PC-3 (cell line): ENCODE results near the gene COL1A1. TPM values are rescaled to one million over a fixed set of nuclear protein-coding genes. Genes with fewer than 3 reads are reported as not detected.

ENCODE experiments used
- ATAC-seq: fragments of 200-7000 bp; cut with Tn5 transposase; 2 replicates; pipeline ENCODE4 v1.9.1; 2020; ENCODE audit warnings: mild to moderate bottlenecking, moderate library complexity
- BruUV-seq: library from RNA; stranded (reverse); fragments of 400-500 nt; replicated peaks from 2 replicates; lab custom pipeline; 2021; lab: Mats Ljungman, UMichigan
- CTCF ChIA-PET: fragments of 300-600 bp; sonication (Branson Sonifier 250); formaldehyde crosslinking; loops from one replicate; lab custom pipeline; 2022; ENCODE audit warnings: antibody characterized with exemption; lab: Charles Lee
- POLR2A ChIA-PET: fragments of 300-600 bp; sonication (Branson Sonifier 250); formaldehyde crosslinking; loops from one replicate; lab custom pipeline; 2022; ENCODE audit warnings: antibody characterized with exemption; ENCODE audit not compliant: unreplicated experiment; lab: Charles Lee
- DNase-seq: peaks from one replicate; pipeline ENCODE4 v3.0.0-alpha.2; 2015
- H2AFZ ChIP-seq: fragments of 300-600 bp; sonication (generic); 2 replicates; pipeline ENCODE4 v1.6.0; 2016; ENCODE audit warnings: antibody characterized with exemption, low read length
- H3F3A ChIP-seq: fragments of 300-600 bp; sonication (generic); one replicate; pipeline ENCODE4 v1.6.0; 2017; ENCODE audit warnings: antibody characterized with exemption, low read length, control low read depth, mild to moderate bottlenecking; ENCODE audit not compliant: unreplicated experiment
- H3K27ac ChIP-seq: fragments of 300-600 bp; sonication (generic); 2 replicates; pipeline ENCODE4 v1.5.1; 2016; ENCODE audit warnings: mild to moderate bottlenecking, low read length
- H3K27me3 ChIP-seq: fragments of 300-600 bp; sonication (generic); 2 replicates; pipeline ENCODE4 v1.6.1; 2016; ENCODE audit warnings: low read length, mixed read lengths
- H3K36me3 ChIP-seq: fragments of 300-600 bp; sonication (generic); 2 replicates; pipeline ENCODE4 v1.6.1; 2016; ENCODE audit warnings: low read depth, mixed run types, low read length, mixed read lengths
- H3K4me1 ChIP-seq: fragments of 300-600 bp; sonication (generic); 2 replicates; pipeline ENCODE4 v1.5.1; 2016; ENCODE audit warnings: low read length; ENCODE audit not compliant: insufficient read depth
- H3K4me2 ChIP-seq: fragments of 300-600 bp; sonication (generic); 2 replicates; pipeline ENCODE4 v1.6.0; 2016; ENCODE audit warnings: low read length
- H3K4me3 ChIP-seq: fragments of 300-600 bp; sonication (generic); 2 replicates; pipeline ENCODE4 v1.5.1; 2016; ENCODE audit warnings: mild to moderate bottlenecking, low read length, mixed read lengths
- H3K79me2 ChIP-seq: fragments of 300-600 bp; sonication (generic); 2 replicates; pipeline ENCODE4 v1.6.1; 2017; ENCODE audit warnings: low read length, mixed read lengths
- H3K9ac ChIP-seq: fragments of 300-600 bp; sonication (generic); 2 replicates; pipeline ENCODE4 v1.6.0; 2016; ENCODE audit warnings: mild to moderate bottlenecking, low read length
- H3K9me2 ChIP-seq: fragments of 300-600 bp; sonication (generic); replicated peaks from 2 replicates; pipeline ENCODE4 v1.6.1; 2016; ENCODE audit warnings: mixed run types, low read length, mixed read lengths
- H3K9me3 ChIP-seq: fragments of 300-600 bp; sonication (generic); 2 replicates; pipeline ENCODE4 v1.6.1; 2016; ENCODE audit warnings: low read length, mixed read lengths
- H4K20me1 ChIP-seq: fragments of 300-600 bp; sonication (generic); 2 replicates; pipeline ENCODE4 v1.6.1; 2016; ENCODE audit warnings: low read length, mixed read lengths
- EZH2 ChIP-seq: fragments of 300-600 bp; sonication (generic); IDR thresholded peaks from one replicate; pipeline ENCODE4 v1.6.1; 2017; ENCODE audit warnings: antibody characterized with exemption, mild to moderate bottlenecking, low read length; ENCODE audit not compliant: unreplicated experiment
- EZH2phosphoT487 ChIP-seq: fragments of 300-600 bp; sonication (generic); IDR thresholded peaks from 2 replicates; pipeline ENCODE4 v1.6.1; 2018; ENCODE audit warnings: mild to moderate bottlenecking, antibody characterized with exemption, low read length, borderline replicate concordance
- intact Hi-C: fragments of 100-400 bp; cut with micrococcal nuclease; formaldehyde crosslinking; loops from 2 replicates; pipeline ENCODE4 v1.9.0; 2023
- total RNA-seq: library from RNA; depleted of rRNA; stranded (reverse); fragments of >200 nt; gene quantifications from 2 replicates; pipeline ENCODE4 v1.2.3, GENCODE V29; 2014
- TF ChIP-seq, protein P1 (sequence below): fragments of 300-600 bp; sonication (generic); conservative IDR thresholded peaks from 2 replicates; pipeline ENCODE4 v1.5.1; 2017; ENCODE audit warnings: antibody characterized with exemption, low read depth, mild to moderate bottlenecking, low read length

COL1A1 gene
- total RNA-seq, 1 experiment from 2014 or later = 30.6 TPM

DNA sequence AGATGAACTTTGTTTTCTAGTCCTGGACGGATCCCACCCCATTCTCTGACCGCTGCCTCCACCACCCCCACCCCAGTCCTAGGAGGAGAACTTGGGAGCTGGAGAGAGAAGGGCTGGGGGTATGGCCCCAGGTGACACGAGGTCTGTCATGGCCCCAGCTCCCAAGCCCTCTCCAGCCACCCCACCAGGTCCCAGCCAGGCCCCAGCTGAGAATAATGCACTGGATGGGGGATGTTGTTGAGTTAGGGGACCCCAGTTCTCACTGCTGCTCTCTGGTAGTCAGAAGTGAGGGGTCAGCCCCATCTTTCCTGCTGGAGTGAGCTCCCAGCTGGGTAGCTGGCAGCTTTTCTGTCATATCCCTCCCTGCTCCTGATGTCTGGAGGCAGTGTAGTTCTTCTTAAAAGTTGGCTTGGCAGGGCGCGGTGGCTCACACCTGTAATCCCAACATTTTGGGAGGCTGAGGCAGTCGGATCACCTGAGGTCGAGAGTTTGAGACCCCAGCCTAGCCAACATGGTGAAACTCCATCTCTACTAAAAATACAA is 4.6 kb upstream of the COL1A1 start:
- CTCF ChIA-PET = no interaction called here
- DNase-seq (no peak), ATAC-seq (no peak)
- Histone ChIP-seq H3K36me3 (no peaks in the 10 kb centered on the region), H3K4me3 (no peak overlapping the region), H3K9ac (no peak overlapping the region), H3K79me2 (no peaks in the 10 kb centered on the region), H3F3A (no peaks in the 10 kb centered on the region), H3K27ac (no peak overlapping the region), H3K4me1 (peaks cover 18% of the 10 kb centered on the region), H3K4me2 (no peak overlapping the region), H3K27me3 (0 out of 2 replicates have a peak, but pooled peaks cover 6% of the 10 kb centered on the region), H4K20me1 (no peaks in the 10 kb centered on the region), H3K9me3 (no peaks in the 10 kb centered on the region), H2AFZ (no peak overlapping the region), H3K9me2 (no peaks in the 10 kb centered on the region)
- no TSS peak for BruUV-seq
- intact Hi-C loops = no loop called here
- TF ChIP-seq, protein P1, sequence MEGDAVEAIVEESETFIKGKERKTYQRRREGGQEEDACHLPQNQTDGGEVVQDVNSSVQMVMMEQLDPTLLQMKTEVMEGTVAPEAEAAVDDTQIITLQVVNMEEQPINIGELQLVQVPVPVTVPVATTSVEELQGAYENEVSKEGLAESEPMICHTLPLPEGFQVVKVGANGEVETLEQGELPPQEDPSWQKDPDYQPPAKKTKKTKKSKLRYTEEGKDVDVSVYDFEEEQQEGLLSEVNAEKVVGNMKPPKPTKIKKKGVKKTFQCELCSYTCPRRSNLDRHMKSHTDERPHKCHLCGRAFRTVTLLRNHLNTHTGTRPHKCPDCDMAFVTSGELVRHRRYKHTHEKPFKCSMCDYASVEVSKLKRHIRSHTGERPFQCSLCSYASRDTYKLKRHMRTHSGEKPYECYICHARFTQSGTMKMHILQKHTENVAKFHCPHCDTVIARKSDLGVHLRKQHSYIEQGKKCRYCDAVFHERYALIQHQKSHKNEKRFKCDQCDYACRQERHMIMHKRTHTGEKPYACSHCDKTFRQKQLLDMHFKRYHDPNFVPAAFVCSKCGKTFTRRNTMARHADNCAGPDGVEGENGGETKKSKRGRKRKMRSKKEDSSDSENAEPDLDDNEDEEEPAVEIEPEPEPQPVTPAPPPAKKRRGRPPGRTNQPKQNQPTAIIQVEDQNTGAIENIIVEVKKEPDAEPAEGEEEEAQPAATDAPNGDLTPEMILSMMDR = no peak
- no peak for TF ChIP-seq EZH2
- no peak for TF ChIP-seq EZH2phosphoT487
- POLR2A ChIA-PET = interaction anchor here (0.6 kb wide), 1 partner anchor 62 kb away, joined by 7 read pairs; no protein-coding TSS in a partner anchor

DNA sequence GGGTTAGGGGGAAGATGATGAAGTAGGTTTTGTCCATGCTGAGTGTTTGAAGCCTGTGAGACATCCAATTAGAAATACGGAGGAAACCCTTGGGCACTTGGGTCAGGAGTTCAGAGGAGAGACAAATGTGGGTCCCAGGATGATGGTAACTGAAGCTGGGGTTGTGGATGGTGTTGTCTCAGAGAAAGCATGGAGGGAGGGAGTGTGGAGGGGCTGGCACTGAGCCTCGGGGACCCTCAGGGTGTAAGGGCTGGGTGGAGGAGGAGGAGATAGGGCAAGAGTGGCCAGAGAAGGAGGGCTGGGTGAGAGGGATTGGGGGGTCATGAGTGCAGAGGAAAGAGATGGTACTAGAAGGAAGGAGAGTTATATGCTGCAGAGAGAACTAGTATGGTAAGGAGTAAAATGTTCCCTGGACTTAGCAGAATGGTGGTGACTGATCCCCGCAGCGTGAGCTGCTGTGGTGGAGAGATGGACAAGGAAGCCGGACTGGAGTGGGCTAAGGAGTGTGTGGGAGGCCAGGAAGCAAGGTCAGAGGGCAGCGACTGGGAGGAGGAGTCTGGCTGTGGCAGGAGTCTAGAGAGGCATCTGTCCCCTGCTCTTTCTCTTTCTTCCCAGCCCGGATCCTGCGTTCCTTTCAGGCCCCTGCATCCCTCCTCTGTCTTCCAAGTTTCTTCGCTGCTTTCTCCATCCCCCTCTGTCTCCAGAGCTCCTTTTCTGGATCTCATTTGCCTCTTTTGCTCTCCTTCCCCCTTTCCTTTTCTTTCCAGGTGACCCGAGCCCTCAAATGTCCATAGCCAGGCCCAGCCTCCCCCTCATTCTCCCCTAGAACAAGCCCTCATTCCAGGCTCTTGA is 3.9 kb upstream of the COL1A1 start:
- Histone ChIP-seq H4K20me1 (no peaks in the 10 kb centered on the region), H3K4me3 (no peak overlapping the region), H3K4me2 (no peak overlapping the region), H2AFZ (no peak overlapping the region), H3K4me1 (peaks cover 13% of the 10 kb centered on the region), H3K9ac (no peak overlapping the region), H3K79me2 (no peaks in the 10 kb centered on the region), H3K27me3 (0 out of 2 replicates have a peak, but pooled peaks cover 6% of the 10 kb centered on the region), H3F3A (no peaks in the 10 kb centered on the region), H3K9me3 (no peaks in the 10 kb centered on the region), H3K9me2 (no peaks in the 10 kb centered on the region), H3K36me3 (no peaks in the 10 kb centered on the region), H3K27ac (no peak overlapping the region)
- POLR2A ChIA-PET = interaction anchor here (0.6 kb wide), 2 partner anchors 53 to 63 kb away, joined by 3 to 7 read pairs; no protein-coding TSS in a partner anchor
- no peak for TF ChIP-seq EZH2
- no peak for TF ChIP-seq EZH2phosphoT487
- TF ChIP-seq, protein P1 = no peak
- ATAC-seq = no peak
- CTCF ChIA-PET = no interaction called here
- BruUV-seq = no TSS peak
- DNase-seq = no peak
- intact Hi-C loops = no loop called here
